Measurements from ENCODE around the gene CD37.

The CD37 gene

DNA sequence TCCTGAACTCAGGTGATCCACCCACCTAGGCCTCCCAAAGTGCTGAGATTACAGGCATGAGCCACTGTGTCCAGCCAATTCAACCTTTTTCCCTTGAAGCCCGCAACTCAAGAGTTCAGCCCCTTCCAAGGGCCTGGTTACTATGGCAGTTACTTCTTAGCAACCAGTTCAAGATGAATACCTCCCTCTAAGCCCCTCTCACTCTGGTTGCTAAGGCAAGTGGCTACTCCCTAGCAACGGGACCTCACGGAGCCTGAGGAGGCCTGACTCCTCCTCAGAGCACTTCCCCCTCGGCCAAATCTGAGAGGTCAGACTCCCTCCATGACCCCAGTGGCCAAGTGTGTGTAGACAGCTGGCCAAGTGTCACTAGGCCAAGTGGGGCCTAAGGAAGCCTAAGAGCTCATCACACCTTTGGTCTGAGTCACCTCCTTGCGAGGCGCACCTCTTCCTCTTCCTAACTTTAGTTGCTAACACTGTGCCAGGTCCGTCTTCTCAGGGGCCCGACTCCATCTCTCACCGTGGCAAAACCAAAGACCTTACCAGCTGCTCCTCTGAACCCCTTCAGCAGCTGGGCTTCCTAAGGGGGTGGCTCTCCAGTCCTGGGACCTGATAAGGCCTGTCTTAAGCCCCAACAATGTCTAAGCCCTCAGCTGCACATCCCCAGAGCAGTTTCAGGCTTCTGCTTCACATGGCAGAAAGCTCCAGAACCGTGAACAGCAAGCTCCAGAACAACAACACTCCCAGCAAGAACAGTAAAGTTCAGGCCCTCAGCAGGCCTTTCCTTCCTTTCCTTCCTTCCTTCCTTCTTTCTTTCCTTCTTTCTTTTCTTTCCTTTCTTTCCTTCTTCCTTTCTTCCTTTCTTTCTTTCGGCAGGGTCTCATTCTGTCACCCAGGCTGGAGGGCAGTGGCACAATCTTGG, 9.6 kb downstream of the CD37 start:
- in situ Hi-C loops (cut with HindIII; ENCODE audit: low sequenced_read_pairs) = no loop called here

DNA sequence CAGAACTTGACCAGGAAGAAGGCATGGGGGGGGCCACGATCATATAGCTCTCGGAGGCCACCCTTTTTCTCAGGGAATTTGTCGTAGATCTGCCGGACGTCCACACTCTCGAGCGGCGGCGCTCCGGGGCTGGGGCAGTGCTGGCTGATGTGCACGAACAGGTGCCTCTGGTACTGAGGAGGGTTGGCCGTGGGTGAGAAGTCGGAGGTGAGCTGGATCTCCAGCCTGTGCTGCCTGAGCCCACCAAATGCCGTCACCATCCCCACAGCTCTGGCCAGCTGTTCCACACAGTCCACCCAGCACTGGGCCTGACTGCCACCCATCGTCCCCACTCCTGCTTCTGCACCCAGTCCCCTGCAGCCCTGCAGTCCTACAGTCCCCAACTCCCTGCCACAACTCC, 12.0 kb downstream of the CD37 start:
- in situ Hi-C loops (cut with HindIII; ENCODE audit: low sequenced_read_pairs) = no loop called here

DNA sequence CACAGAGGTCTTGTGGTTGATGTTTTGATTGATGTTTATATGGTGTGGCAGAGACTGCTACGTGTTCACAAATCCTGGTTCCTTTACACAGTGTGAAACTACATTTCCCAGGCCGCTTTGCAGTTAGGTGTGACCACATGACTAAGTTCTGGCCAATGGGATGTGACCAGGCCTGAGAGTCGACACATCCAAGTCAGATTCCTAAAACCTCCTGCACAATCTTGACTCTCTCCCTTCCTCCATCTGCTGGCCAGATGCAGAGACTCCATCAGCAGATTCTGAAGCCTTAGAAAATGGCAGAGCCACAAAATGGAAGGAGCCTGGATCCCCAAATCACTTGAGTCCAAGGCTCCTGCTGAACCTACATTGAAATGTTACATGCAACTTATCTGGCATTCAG, 12.6 kb downstream of the CD37 start:
- in situ Hi-C loops (cut with HindIII; ENCODE audit: low sequenced_read_pairs) = no loop called here

DNA sequence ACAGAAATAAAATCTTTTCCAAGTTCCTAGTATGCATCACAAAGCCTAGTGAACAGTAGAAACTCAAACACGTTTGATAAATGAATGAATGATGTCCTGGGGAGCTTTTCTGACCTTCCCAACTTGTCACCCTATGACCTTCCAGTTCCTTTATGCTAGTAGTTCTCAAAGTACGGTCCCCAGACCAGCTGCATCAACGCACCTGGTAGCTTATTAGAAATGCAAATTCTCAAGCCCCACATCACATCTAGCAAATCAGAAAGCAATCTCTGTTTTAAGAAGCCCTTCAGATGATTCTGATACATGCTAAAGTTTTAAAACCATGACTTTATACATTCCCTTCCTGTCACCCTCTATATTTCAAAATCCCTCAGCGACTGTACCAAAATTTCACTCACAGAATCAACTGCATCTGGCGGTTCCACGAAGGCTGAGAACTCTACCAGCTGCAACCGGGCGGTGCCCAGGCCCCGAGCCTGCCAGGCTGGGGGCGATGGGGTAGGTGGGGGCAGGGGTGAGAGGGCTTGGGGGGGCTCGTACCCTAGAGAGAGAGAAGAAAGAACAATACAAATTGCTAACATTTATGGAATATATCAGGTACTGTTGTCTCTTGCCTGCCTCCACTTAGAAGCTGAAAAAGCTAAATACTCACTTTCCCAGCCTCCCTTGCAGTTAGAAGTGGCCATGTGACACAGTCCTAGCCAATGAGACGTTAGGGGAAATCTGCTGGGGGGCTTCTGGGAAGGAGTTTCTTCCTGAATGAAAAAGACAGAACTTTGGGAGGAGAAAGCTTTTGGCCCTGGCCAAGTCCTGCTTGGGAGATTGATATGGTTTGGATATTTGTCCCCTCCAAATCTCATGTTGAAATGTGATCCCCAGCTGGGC, 13.3 kb downstream of the CD37 start:
- in situ Hi-C loops (cut with HindIII; ENCODE audit: low sequenced_read_pairs) = no loop called here

DNA sequence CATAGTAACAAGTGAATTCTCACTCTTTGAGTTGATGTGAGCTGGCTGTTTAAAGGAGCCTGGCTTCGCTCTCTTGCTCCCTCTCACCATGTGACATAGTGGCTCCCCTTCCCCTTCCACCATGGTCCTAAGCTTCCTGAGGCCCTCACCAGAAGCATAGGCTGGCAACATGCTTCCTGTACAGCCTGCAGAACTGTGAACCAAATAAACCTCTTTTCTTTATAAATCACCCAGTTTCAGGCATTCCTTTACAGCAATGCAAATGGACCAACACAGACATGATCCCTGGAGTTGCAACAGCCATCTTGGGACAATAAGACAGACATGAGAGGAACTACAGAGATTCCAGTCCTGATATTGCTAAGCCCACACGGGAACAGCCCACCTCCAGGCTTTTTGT, 14.4 kb downstream of the CD37 start:
- in situ Hi-C loops (cut with HindIII; ENCODE audit: low sequenced_read_pairs) = no loop called here

DNA sequence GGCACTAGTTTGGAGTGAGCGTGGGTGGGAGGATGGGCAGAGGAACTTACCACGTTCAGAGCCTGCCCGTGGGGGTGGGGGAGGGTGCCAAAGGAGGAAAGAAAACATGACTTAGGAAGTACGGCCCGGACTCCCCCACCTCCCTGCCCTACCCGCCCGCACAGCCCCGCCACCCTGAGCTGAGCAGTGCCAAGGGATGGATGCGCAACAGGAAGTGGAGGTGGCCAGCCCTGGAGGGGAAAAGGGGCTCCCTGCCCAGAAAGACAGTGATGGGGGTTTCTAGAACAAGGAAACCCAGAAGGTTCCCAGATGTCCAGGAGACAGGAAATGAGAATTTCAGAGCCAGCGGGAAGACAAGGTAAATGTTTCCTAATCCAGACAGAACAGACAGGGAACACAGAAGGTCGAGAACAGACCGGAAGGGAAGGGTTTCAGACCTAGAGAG, 20.7 kb downstream of the CD37 start:
- in situ Hi-C loops (cut with HindIII; ENCODE audit: low sequenced_read_pairs) = no loop called here

DNA sequence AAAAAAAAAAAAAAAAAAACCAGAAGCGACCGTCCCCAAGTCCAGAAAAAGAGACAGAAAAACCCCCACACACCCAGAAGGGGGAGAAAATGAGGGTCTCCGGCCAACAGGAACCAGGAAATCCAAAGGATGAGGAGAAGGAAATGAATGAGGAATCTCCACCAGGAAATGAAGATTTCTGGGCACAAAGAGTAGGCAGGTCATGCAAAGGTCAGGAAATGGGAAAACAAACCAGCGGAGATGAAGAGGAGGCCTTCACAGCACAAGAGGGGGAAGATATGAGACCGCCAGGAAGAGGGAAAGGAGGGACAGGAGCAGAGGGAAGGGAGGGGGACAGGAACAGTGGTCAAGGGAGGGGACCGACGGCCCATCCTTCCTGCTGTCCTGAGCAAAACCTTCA, 21.2 kb downstream of the CD37 start:
- in situ Hi-C loops (cut with HindIII; ENCODE audit: low sequenced_read_pairs) = no loop called here

DNA sequence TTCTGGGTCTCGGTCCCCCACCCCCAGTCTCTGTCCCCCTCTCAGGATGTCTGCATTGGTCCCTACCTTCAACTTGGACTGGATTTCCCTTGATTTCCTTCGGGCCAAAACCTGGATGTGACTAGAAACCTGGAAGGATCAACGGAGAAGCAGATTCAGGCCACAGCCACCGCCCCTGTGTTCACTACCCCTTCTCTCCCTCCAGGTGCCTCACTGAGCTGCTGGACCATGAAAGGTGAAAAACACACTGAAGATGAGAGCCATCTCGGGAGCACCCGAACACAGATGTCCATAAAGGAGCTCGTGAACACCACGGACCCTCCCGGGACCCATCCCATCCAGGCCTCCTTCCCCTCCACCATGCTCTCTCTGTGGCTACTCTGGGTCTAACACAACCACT, 22.0 kb downstream of the CD37 start:
- in situ Hi-C loops (cut with HindIII; ENCODE audit: low sequenced_read_pairs) = no loop called here

DNA sequence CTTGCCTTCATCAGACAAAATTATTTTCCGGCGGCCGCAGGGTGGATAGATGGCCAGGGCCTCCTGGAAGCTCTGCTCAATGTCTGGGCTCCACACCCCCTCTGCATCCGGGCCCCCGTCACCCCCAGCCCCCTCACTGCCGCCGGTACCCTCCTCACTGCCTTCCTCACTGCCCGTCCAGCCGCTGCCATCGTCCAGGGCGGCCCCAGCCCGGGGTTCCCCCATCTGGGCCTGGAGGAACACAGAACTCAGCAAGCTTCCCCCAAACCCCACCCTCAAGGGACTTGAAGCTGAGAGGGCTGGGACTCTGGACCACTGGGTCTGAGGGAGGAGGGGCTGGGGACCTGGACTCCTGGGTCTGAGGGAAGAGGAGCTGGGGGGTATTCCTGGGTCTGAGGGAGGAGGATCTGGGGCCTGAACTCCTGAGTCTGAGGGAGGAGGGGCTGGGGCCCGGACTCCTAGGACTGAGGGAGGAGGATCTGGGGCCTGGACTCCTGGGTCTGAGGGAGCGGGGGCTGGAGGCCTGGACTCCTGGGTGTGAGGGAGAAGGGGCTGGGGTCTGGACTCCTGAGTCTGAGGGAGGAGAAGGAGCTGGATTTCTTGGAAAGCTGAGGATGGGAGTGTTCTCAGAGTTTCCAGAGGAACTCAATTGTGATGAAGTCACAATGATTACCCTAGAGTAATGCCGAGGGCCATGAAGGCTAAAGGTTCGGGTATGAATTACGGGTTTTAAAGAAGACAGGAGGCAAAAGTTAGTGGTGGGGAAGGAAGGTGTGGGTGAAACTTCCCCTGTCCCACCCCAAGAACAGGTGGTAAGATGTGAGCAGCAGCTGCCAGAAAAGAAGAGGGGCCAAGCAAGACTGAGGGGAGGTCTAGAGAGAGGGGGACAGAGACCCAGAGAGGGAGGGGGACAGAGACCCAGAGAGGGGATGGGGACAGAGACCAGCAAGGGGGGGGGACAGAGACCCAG, 24.9 kb downstream of the CD37 start:
- in situ Hi-C loops (cut with HindIII; ENCODE audit: low sequenced_read_pairs) = no loop called here

DNA sequence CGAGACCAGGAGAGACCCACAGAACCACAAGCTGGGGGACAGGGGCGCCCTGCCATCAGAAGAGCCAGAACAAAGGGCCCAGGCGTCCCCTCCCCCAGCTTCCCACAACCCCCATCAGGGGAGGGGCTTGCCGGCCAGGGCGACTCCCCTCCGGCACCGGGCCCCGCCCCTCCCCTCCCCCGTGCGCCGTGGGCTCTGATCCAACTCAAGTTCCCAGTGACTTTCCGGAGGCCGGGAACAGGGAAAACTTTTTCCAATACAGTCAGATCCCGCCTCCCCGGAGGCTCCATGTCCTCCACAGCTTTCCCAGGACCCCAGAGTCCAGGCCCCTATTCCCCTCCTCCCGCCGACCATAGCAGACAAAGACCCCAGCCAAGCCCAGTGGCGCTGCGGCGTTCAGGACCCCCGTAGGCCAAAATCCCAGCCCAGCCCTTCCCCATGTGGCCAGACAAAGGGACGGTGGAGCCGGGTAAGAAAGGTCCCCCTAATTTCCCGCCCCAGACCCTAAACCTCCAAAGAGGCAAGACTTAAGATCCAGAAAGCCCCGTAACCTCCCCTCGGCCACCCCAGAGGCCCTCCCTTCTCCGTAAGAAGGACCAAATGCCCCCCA, 26.3 kb downstream of the CD37 start:
- in situ Hi-C loops (cut with HindIII; ENCODE audit: low sequenced_read_pairs) = no loop called here

DNA sequence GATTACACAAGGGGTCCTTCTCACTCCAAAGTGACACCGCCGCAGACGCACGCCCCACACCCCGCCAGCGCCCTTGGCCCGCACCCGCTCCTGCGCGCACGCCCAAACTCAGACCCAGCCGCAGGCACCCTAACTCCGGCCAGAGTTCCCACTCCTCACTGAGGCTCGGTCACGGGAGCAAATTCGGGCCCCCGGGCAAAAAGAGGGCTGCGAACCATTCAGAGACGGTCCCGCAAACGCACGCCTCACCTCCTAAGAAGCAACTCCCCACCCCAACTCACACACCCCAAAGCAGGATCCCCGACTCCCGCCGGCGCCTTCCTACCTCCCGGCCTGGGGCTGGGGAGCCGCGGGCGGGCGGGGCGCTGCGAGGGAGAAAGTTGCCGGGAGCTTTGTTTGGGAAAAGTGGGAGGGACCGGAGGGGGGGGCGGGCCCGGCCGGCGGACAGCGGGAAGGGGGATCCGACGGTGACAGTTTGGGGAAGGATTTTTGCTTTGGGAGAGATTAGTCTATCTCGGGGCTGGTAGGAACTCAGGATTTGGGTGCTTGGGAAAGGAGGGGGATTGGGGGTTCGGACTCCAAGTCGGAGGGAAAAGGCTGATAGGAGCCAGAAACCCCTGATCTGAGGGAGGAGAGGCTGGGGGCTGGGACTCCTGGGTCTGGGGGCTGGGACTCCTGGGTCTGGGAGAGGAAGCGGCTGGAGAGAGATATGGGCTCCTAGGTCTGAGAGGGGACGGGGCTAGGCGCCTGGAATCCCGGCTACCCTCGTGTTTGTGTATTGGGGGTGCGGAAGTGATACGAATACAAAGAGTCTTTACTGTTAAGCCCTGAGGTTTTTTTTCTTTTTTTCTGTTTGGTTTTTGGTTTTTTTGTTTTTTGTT, 27.1 kb downstream of the CD37 start, which contains the start of gene TEAD2:
Gene TEAD2, minus strand, starts transcription at position 369 of the 881 bp plus-strand sequence. CDS start 2,341 bp downstream, outside the sequence.
- in situ Hi-C loops (cut with HindIII; ENCODE audit: low sequenced_read_pairs) = no loop called here

DNA sequence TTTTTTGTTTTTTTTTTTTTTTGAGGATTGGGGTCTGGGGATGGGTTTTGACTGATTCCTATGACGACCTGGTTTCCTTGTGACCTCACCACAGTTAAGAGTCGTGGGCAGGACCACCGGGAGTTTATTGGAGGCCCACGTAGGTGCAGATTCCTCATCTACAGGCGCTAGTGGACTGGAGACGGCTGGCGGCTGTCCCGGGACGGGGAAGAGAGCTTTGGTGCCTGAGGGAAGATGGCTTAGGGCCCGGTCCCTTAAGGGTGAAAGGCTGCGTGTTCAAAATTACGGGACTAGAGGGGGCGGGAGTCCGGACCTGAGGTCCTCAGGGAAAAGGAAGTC, 27.7 kb downstream of the CD37 start:
- in situ Hi-C loops (cut with HindIII; ENCODE audit: low sequenced_read_pairs) = no loop called here

DNA sequence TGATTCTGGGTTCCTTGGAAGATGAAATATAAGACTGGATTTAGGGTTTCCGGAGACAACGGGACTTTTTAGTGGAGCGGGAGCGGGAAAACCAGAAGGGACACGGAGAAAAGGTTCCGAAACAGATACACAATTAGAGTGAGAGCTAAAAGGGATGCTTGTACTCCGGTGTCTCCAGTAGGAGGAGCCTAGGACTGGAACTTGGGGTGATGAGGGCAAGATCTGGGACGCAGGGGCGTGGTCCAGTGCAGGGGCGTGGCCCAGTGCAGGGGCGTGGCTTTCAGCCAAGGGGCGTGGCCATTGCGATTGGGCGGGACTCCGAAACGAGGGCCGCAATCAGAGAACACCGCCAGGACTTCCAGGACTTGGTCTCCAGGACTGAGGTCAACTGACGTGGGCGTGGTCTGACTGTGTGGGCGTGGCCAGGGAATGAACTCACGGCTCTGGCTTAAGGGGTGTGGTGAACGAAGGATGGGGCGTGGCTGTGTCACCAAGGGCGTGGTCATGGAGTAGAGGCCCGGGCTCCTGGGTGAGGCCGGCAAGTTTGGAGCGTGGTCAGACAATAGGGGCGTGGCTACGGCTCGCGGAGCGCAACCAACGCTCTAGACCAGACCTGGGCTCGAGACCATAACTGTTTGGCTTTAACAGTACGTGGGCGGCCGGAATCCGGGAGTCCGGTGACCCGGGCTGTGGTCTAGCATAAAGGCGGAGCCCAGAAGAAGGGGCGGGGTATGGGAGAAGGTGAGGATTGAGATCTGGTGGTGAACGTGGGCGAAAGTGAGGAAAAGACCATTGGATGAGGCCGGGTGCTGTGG, 28.3 kb downstream of the CD37 start, which contains the start of gene DKKL1:
Gene DKKL1, plus strand, starts transcription at position 610 of the 815 bp plus-strand sequence. Its CDS starts 122 bp downstream, at position 732.
- in situ Hi-C loops (cut with HindIII; ENCODE audit: low sequenced_read_pairs) = no loop called here

DNA sequence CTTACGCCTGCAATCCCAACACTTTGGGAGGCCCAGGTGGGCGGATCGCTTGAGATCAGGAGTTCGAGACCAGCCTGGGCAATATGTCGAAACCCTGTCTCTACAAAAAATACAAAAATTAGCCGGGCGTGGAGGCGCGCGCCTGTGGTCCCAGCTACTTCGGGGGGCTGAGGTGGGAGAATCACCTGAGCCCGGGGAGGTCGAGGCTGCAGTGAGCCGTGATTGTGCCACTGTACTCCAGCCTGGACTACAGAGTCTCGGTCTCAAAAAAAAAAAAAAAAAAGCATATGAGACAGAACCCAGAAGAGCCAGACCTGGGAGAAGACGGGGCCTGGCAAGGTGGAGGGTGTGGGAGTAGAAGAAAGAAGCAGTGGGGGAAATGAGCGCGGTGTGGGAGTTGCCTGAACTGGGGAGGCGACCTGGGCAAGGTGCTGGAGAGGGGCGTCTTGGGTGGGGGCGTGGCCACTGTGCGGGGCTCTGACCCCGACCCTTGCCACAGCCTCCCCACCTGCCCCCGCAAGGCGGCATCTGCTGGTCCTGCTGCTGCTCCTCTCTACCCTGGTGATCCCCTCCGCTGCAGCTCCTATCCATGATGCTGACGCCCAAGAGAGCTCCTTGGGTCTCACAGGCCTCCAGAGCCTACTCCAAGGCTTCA, 29.0 kb downstream of the CD37 start:
- in situ Hi-C loops (cut with HindIII; ENCODE audit: low sequenced_read_pairs) = no loop called here

DNA sequence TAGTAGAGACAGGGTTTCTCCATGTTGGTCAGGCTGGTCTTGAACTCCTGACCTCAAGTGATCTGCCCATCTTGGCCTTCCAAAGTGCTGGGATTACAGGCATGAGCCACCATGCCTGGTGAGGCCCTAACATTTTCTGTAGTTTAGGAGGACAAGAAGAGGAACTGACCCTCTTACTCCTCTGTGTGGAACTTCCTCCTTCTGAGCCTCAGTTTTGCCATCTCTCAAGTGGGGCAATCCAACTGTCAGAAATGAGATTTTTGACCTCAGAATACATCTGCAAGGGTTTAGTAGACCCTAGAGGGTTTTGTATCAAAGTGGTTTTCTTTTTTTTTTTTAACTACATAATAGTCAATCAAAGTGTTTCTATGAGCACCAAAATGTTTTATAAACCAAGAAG, 30.9 kb downstream of the CD37 start:
- in situ Hi-C loops (cut with HindIII; ENCODE audit: low sequenced_read_pairs) = no loop called here

DNA sequence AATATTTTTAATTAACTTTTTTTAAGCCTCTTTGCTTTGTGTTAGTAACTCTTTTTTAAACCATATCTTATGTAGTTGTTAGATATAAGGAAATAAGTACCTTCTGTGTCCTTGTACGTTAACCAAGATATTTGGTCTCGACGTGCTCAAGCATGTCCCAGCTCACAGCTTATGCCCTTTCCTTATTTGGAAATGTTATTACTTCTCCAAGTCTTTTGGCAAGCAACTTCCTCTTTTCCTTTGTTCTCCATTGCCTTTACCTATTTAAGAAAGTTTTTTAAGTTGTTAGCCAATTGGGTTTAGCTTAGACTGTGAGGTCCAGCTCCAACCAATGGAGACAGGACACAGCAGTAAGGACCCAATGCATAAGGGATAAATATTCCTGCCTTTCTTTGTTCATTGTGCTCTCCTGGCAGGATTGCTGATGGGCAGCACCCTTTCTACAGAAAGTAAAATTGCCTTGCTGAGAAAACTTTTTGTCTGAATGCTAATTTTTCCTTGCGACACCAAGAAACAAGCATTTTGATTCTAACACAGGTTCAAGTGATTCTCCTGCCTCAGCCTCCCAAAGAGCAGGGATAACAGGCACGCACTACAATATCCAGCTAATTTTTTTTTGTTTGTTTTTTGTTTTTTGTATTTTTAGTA, 33.6 kb downstream of the CD37 start:
- in situ Hi-C loops (cut with HindIII; ENCODE audit: low sequenced_read_pairs) = no loop called here

DNA sequence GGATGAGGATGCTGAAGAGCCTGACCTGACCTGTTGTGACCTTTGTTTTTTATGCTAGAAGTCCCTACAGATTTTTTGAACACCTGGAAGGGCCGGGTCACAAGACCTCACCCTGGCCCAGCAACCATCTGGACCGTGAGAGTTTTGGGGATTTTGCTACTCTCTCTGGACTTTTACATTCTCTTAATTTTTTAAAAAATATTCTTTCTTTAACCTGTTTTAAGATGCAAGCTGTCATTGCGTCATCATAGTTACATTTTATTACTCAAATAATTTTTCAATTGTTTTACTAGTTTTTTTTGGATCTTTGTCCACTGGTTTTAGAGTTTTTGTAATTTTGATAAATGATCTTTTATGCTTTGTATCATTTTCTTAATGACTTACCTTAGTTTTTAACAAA, 36.0 kb downstream of the CD37 start:
- in situ Hi-C loops (cut with HindIII; ENCODE audit: low sequenced_read_pairs) = no loop called here
